ENCODE results near the gene MAD1L1.

The MAD1L1 gene

DNA sequence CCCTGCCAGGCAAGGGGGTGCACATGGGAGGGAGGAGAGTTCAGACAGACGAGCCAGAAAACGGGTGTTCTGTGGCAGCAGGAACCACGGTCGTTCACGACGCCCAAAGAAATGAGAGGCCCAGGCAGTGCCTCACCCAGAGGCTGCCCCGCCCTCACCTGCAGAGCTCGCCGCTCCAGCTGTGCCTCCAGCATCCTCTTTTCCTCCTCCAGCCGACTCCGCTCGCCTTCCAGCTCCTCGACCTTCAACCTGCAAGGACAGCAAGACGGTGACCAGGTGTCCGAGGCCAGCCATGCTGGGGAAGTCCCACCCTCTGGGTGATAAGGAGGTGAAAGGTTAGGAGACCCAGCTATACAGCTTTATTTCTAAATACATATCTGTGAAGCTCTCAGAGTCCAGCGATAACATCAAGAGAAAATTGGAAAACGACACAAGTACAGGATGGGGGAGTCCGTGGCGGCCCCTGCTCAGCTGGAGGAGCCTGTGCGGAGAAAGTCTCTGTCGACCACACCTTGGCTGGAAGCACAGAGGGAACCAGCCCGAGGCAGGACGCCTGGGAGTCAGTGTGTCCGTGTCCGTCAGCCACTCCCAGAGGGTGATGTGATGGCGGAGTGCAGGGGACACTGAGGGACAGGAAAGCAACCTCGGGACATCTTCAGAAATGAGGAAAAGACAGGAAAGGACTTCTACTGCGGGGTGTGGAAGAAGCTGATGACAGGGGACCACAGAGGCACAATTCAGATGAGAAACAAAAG is 275.1 kb downstream of the MAD1L1 start:
- DNase-seq (ENCODE audit: low read depth, low spot score): no peak

DNA sequence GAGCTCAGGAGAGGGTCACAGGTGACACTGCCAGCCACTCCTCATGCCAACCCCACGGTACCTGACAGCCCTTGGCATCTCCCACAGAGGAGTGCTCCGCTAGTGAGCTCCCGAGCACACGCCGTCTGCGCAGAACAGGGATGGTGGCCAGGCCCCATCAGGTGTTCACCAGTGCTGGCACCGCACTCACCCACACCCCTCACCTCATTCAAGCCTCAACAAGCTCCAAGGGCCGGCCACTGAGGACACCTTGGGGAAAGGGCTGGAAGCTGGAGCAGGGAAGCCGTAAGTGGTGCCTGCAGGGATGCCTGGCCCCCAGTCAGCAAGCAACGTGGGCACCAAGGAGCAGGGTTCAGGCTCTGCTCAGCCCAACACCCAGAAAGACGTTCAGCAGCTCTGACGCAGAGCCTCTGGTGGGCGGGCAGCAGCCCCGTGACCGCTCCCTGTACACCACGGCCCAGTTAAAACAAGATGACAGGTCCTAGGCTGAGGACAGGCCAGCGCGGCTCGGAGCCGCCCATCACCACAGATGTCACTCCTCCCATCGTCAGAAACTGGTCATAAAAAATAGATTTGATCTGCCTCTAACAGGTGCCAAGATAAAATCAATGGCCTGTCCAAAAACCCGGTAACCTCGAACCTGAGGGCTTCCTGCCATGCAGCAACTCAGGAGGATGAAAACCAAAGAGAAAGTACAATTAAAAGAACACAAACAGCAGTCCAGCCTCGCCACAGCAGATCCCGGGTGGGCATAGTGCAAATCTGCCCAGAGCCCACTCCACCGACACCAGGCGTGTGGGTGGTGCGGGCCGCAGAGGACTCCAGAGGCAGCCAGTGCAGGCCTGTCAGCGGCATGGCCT is 275.9 kb downstream of the MAD1L1 start:
- no peak for DNase-seq (ENCODE audit: low read depth, low spot score)

DNA sequence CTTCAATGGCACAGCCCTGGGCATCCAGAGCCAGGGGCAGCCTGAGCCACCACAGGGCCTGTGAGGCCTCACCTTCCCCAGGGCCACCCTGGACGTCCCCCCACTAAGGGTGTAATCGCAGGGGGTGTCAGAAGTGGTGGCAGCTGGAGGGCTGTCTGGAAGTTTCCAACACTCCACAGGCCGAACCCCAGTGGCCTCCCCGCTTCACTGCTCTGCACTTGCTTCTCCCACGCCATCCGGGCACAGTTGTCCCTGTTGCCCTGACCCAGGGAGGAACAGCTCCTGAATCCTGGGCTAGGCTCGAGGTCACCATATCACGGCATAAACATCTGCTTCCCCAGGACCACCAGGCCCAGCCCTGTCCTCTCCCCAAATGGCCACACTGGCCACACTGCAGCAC is 276.6 kb downstream of the MAD1L1 start:
- no peak for DNase-seq (ENCODE audit: low read depth, low spot score)

DNA sequence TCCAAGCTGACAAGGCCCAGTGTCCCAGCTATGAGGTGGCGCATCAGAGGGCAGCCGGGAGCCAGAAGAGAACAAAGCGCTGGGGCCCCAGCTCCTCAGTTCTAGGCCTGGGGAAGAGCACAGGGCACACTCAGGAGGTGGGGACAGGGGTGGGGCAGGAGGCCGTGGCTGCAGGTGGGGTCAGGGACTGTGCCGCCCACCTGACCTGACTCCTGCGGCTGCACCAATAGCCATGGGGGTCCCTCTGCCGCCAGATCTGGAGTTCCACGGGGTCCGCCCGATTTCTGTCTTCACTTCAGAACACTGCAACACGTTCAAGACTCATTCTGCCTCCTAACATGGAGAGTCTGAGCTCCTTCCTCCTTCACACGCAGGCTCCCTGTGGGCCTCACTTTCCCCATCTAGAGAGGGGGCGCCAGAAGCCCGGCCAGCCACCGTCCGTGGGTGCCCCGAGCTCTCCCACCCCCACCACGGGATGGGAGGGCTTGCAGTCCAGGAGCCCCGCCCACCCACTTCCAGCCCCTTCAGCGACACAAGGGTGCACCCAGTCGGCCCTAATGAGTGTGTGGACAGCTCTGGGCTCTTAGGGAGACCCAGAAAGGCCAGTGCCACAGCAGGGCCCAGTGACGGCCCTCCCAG is 278.3 kb downstream of the MAD1L1 start:
- no peak for DNase-seq (ENCODE audit: low read depth, low spot score)

DNA sequence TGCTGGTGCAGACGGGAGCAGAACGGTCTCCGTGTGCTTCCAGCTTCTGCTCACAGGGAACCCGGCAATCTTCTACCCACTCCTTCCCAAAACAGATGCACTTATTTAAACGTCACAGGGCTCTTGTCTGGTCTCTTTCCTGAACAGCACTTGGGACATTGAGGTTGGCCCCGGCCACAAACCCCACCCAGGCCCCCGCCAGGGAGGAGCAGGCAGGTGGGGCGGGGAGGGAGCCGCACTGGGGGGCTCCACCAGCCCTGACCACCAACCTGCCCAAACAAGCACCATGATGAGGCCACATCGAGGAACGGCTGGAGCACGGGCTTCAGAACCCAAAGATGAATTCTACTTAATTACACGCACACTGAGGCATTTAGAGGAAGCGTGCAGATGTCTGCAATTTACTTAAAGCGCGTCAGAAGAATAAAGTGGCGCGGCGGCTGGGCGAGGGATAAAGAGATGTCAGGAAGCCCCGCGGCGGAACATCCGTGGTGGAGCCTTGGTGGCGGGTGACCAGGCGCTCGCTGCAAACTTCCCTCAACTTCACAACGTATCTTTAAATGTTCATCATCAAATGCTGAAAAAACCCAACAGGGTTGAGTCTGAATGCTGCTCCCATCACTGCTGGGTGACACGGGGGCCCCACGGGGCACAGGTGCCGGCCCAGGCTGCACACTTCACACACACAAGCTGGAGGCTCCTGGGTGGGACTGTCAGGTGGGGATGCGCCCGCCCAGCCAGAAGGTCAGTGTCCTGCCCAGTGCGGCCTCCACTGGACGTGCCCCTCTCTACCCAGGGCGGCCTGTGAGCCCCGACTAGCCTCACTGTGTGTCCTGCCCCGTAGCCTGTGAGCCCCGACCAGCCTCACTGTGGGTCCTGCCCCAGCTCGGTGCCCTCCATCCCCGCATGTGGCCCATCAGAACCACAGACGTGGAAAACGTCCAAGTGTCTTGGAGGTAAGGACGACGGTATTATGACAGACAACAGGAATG is 279.2 kb downstream of the MAD1L1 start:
- no peak for DNase-seq (ENCODE audit: low read depth, low spot score)

DNA sequence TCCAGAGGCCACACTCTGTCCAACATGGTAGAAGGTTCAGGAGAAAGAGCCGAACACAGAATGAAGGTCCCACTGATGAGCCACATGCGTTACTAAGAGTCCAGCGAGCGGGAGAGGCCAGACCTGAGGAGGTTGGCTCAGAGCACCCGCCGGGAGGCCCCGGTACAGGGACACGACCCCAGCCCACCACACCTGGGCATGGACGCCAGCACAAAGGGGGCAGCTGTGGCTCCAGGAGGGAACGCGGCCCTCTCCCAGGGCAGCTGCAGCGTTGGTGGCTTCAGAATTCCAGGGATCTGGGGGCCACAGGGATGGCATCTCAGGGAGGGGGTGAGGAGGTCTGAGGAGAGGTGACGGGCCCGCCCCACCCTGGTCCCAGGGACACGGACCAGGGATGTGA is 280.0 kb downstream of the MAD1L1 start:
- no peak for DNase-seq (ENCODE audit: low read depth, low spot score)

DNA sequence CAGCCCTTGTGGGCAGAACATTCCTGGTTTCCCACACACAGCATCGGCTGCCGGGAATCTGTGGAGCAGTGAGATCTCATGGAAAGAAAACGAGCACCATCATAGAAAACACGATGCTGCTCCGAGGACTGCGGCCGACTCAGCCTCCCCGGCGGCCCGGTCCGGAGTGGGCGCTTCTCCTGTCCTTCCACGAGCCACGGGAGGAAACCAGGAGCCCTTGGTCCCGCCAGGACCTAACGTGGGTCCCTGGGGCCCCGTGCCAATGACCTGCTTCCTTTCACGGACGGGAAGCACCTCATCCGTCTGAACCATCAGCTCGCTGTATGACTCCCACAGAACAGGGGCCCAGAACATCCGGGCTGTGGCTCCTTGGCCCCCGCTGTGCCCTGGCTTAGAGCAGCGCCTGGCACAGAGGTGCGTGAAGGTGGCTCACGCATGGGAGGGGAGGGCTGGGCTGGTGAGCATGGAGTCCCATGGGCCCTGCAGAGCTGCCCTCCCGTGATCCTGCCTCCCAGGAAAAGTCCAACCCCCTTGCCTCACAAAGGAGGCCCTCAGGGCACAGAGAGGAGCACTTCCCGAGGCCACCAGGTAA is 280.5 kb downstream of the MAD1L1 start:
- DNase-seq (ENCODE audit: low read depth, low spot score): no peak

DNA sequence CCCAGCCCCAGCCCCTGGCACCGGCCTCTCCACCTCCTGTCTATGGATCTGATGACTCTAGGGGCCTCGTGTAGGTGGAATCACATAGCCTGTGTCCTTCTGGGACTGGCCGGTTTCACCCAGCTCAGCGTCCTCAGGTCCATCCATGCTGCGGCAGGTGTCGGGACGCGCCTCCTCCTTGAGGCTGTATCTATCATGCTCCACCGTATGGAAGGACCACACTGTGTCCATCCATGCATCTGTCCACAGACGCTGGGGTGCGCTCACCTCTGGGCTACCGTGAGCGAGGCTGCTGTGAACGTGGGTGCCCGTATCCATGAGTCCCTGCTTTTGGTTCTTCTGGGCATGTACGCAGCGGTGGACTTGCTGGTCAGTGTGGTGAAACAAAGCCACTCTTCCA is 281.1 kb downstream of the MAD1L1 start:
- no peak for DNase-seq (ENCODE audit: low read depth, low spot score)

DNA sequence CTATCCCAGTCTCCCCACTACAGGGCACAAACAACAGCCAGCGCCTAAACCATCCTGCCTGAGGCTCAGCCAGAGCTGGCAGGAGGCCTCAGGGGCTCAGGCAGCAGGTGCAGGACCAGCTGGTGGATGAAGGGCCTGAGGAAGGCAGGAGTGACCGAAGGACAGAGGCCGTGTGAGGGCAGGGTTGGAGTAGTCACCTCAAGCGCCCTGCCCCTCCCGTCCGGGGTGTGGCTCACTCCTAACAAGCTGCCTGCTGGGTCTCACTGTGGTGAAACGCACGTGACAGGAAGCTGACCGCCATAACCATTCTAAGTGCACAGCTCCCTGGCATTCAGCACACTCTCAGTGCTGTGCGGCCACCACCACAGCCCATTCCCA is 281.6 kb downstream of the MAD1L1 start:
- no peak for DNase-seq (ENCODE audit: low read depth, low spot score)

DNA sequence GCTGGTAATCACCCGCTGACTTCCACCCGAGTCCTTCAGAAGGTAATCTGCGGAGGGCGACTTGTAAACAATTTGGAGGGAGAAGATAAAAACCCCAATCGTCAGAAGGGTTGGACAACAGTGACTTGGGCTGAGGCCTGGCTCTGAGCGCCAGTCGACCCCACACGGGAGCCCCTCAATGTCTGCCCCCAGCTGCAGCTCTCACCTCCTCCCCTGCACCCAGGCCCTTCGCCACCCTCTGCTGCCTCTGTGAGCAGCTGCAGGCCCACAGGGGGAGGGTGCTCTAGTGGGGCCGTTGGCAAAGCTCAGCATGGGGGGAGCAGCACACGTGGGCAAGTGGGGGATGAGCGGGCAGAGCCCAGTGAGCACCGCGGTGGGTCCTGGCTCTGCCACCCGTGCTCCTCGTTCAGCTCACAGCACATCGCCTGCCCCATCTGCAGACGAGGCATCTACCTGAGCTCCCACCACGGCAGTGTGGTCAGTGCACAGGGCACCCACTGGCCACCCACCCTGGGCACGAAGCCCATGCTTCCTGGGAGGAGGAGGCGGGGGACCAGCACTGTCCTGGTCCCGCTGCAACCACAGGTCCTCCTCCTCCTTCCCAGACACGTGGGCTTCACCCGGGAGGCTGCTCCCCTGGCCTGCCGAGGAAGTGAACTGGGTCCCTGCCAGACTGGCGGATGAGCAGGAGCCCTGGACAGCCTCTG is 282.1 kb downstream of the MAD1L1 start:
- no peak for DNase-seq (ENCODE audit: low read depth, low spot score)

DNA sequence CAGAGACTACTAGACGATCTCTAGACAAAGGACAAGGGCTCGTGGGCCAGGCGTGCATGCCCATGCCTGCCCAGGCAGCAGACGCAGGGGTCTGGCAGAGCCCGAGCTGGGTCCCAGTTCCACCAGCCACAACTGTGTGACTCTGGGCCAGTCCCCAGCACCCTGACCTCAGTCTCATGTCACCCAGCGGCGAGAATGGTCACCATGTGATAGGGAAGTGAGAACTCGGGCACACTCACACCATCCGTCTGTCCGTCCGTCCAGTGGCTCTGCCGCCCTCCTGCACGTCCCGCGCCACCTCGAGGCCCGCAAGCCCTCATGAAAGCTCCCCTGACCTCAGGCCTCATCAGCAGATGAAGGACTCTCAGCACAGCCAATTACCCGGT is 282.7 kb downstream of the MAD1L1 start:
- no peak for DNase-seq (ENCODE audit: low read depth, low spot score)

DNA sequence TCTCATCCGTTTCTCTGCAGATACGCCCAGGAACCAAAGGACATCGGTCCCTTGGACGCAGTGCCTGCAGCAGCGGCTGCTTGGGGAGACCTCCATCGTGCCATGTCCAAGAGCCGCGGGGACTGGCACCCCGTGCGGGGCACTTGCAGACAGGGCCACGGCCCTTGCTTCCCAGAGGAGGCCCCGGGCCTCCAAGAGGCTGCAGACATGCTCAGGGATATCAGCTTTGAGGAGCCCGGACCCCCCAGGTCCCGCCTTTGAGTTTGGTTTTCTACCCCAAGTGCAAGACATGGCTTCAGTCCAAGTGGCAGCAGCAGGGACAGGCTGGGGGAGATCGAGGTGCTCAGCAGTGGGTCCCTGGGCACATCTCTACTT is 283.1 kb downstream of the MAD1L1 start:
- no peak for DNase-seq (ENCODE audit: low read depth, low spot score)

DNA sequence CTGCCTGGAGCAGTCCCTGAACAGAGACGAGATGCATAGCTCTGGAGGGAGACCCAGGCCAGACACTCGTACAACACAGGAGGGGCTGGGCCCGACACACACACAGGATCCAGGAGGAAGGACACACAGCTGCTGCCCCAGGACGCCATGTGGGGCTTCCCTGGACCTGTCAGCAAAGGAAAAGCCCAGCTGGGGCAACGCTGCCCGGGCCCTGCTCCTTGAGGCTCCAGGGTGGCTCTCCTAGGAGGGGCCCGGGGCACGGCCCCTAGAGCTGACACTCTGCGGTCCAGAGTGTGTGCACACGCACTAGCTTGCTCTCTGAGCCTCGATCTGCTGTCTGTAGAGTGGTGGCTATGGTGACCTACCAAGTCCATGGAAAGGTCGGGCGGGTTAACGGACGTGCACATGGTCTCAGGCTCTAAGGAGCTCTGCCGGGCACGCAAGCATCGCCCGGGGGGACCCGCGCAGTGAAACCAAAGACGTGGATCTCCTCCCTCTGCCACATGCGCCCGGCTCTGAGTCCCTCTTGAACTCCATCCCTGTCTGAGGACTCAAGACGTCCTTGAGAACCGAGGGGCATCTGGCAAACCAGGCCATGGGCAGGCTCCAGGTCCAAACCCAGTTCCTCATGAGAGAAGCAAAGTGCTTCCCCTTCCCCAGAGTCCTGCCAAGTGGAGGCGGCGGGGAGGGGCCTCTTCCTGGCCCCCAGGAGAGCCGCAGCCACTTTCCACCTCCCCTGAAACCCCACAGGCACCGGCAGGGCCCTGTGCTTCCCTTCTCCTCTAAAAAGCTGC is 283.7 kb downstream of the MAD1L1 start:
- DNase-seq (ENCODE audit: low read depth, low spot score): no peak

DNA sequence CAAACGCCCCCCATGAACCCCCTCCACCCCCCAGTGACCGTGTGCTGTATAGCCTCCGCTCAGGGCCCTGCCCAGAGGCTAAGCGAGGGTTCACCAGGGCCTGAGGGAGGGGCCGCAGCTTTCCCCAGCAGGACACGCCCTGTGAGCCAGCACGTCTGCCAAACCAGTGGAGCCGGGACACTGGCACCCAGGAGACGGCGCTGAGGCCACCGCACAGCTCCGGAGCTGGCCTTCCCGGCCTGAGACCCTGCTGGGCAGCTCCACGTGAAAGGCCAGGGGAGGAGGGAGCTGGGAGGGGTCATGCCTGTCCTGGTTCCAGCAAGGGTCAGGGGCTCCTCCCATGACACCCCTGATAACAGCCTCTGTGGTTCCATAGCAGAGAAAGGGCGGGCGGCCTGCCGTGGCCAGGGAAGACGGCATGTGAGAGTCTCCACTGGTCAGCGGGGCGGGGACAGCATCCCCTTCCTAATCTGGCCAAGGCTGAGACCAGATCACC is 284.4 kb downstream of the MAD1L1 start:
- no peak for DNase-seq (ENCODE audit: low read depth, low spot score)

DNA sequence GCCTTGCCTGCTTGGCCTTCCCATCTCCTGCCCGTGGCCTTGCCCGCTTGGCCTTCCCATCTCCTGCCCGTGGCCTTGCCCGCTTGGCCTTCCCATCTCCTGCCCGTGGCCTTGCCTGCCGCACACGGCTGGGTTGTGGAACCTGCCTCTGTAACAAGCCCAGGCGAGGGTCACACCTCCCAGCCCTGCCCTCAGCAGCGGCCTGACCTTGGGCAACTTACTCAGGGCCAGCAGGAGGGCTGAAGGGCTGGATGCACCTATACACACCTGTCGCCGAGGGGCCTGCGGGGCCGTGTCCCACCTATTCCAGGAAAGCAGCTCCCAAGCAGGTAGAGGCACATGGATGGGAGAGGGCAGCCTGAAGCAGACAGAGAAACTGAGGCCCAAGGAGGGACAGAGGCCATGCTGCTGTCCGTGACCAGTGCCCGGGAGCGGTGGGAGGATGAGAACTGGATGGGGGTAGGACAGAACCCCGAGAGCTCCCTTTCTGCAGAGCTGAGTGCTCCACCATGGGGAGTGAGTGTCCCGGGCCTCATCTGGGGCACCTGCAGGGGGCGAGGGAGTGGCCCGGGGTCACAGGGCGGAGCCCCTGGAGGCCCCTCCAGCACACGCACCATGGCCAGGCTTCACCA is 285.0 kb downstream of the MAD1L1 start:
- no peak for DNase-seq (ENCODE audit: low read depth, low spot score)

DNA sequence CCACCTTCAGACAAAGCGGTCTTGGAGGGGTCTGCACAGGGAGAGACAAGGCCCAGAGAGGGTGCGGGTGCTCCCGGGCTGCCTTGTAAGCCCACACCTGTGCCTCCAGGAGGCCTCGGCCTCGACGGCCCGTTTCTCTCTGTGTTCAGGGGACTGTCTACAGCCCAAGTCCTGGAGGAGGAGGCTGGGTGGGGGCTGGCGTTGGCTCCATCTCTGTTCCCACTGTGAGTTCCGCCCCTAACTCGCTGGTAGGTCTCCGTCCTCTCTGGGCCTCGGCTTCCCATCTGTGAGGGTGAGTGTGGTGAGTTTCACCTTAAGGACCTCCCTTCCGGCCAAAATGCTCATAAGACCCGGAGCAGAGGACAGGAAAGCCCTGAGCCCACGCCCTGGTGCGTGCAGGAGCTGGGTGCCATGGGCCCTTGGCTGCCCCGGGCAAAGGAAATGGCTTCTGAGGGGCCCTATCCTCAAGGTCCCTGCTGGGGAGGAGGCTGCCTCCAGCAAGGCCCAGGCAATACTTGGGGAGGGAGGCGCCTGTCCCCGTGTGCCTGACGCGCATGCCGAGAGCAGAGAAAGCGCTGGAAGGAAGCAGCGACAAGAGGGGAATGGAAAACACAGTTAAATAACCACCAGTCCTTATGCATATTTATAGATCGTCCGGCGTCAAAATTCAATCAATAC is 285.8 kb downstream of the MAD1L1 start:
- DNase-seq (ENCODE audit: low read depth, low spot score): no peak

DNA sequence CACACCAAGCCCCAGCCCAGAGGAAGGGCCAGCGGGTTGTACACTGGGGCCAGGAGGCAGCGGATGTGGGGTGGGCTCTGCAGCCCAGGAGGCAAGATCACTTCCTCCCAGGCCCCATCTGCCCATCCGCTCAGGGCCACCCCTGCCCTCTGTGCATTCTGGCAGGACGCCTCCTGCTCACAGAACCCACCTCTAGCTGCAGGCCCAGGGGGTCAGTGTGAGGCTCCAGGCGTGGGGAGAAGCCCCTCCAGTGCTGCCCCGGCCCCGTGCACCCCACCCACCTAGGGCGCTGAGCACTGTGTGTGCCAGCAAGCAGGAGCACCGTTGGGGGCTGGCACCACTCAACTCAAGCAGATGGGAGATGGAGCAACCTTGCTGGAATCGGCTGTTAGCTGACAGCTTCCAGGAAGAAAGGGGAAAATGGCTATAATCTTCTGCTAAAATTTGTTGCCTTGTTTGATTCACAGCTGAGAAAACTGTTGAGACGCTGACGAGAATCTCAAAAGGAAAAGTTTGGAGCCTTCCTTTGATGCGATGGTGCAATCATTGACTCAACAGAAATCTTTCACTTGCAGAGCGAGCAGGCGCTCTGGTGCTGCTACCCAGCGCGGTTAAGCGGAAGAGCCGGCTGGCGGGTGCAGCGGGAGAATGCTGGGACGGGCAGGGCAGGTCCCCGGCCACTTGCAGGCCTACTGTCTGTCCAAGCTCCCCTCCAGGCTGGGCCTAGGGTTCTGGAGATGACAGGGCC is 286.5 kb downstream of the MAD1L1 start:
- DNase-seq (ENCODE audit: low read depth, low spot score): no peak

DNA sequence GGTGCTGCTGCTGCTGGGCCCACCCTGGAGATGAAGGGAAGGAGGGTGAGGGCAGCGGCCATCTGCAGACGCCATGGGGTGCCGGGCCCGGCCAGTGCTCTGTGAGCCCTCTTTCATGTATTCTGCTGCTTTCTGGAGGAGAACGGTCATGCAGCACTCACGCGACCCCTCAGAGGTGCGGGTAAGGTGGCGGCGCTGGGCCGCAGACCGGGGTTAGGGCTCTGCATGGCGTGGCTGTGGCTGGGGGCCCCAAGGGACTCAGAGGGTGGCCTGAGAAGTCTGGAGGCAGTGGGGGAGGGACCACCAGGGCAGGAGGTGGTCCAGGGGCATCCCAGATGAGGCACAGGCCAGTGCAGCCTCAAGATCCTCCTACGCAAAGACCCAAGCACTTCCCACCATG is 287.2 kb downstream of the MAD1L1 start:
- DNase-seq (ENCODE audit: low read depth, low spot score): no peak
